Progenitor cell of endocrine pancreas (in vitro differentiated cells): Measurements from ENCODE around the gene SPRING1. TPM values are rescaled to one million over a fixed set of nuclear protein-coding genes. Genes with fewer than 3 reads are reported as not detected.

ENCODE experiments used
- DNase-seq: peaks from one replicate; pipeline ENCODE4 v3.0.0; 2021; ENCODE audit warnings: low spot score; ENCODE audit not compliant: unreplicated experiment
- H3K27ac Mint-ChIP-seq: 2 replicates; pipeline ENCODE4 v1.8.0; 2021; ENCODE audit warnings: mild to moderate bottlenecking, moderate library complexity, mixed read lengths
- H3K27me3 Mint-ChIP-seq: 2 replicates; pipeline ENCODE4 v1.8.0; 2021; ENCODE audit warnings: mixed read lengths
- H3K36me3 Mint-ChIP-seq: 2 replicates; pipeline ENCODE4 v1.8.0; 2022; ENCODE audit warnings: mixed read lengths; ENCODE audit not compliant: insufficient read depth
- H3K4me1 Mint-ChIP-seq: 2 replicates; pipeline ENCODE4 v1.8.0; 2021; ENCODE audit warnings: low read depth, mixed read lengths
- H3K4me3 Mint-ChIP-seq: 2 replicates; pipeline ENCODE4 v1.8.0; 2021; ENCODE audit warnings: low read depth, mild to moderate bottlenecking, moderate library complexity, mixed read lengths
- H3K9me3 Mint-ChIP-seq: 2 replicates; pipeline ENCODE4 v1.8.0; 2021; ENCODE audit warnings: low read depth, mixed read lengths
- total RNA-seq: library from RNA; stranded (reverse); gene quantifications from 2 replicates; pipeline ENCODE4 v1.2.1, GENCODE V29; 2021
- TF ChIP-seq, protein P1 (sequence below): fragments of 200-600 bp; sonication (generic); IDR thresholded peaks from one replicate; pipeline ENCODE4 v1.5.0; 2021; ENCODE audit warnings: antibody characterized with exemption, mild to moderate bottlenecking; ENCODE audit not compliant: unreplicated experiment

SPRING1 gene
- total RNA-seq, 1 donor from 2014 or later, result 64.4 TPM

DNA sequence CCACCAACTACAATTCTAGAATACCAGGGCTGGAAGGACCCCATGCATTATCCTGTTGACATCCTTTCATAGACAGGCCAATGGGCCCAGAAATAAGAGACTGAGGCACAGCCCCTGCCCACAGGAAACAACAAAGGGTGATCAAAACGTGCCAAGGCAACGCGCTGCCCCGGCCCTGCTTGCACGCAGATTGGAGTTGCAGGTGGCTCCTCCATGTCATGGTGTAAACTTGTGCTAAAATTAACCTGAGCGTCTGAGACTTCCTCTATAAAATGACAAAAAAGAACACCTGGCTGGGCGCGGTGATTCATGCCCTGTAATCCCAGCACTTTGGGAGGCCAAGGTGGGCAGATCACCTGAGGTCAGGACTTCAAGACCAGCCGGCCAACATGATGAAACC lies 30.1 kb downstream of the SPRING1 start:
- Mint-ChIP-seq H3K9me3 (no peaks in the 10 kb centered on the region), H3K27me3 (peaks cover 16% of the 10 kb centered on the region), H3K36me3 (peaks cover 4% of the 10 kb centered on the region), H3K4me3 (no peak overlapping the region), H3K27ac (no peak overlapping the region), H3K4me1 (peaks cover 19% of the 10 kb centered on the region)
- TF ChIP-seq, protein P1, sequence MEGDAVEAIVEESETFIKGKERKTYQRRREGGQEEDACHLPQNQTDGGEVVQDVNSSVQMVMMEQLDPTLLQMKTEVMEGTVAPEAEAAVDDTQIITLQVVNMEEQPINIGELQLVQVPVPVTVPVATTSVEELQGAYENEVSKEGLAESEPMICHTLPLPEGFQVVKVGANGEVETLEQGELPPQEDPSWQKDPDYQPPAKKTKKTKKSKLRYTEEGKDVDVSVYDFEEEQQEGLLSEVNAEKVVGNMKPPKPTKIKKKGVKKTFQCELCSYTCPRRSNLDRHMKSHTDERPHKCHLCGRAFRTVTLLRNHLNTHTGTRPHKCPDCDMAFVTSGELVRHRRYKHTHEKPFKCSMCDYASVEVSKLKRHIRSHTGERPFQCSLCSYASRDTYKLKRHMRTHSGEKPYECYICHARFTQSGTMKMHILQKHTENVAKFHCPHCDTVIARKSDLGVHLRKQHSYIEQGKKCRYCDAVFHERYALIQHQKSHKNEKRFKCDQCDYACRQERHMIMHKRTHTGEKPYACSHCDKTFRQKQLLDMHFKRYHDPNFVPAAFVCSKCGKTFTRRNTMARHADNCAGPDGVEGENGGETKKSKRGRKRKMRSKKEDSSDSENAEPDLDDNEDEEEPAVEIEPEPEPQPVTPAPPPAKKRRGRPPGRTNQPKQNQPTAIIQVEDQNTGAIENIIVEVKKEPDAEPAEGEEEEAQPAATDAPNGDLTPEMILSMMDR, result no peak
- DNase-seq, result no peak

DNA sequence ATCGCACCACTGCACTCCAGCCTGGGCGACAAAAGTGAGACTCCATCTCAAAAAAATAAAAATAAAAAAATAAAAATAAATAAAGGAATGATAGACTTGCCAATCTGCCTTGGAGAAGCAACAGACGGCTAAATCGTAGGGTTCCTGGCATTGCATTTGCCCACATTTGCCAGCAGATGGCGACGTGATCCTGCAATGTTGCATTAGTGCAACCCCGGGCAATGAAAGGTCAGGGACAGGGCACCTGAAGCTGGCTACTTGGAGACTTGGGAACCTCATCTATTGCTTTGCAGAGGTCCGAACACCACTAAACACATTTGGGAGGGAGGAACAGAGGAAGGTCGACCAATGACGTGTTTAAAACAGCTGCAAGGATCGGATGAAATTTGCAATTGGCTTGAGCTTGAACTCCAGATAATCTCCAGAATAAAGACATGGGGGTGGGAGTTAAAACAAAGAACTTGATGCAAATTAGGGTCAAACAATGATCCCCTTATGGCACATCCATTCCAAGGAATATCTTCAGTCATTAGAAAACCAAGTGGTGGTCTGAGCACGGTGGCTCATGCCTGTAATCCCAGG lies 34.6 kb downstream of the SPRING1 start:
- no peak overlapping the region for H3K4me3 Mint-ChIP-seq
- TF ChIP-seq, protein P1, result peak; percentile 92
- H3K36me3 Mint-ChIP-seq, result no peaks in the 10 kb centered on the region
- H3K27ac Mint-ChIP-seq, result peak overlapping the region; percentile 5
- no peaks in the 10 kb centered on the region for H3K9me3 Mint-ChIP-seq
- peaks cover 10% of the 10 kb centered on the region for H3K4me1 Mint-ChIP-seq
- no peaks in the 10 kb centered on the region for H3K27me3 Mint-ChIP-seq
- peak; percentile 61 for DNase-seq

DNA sequence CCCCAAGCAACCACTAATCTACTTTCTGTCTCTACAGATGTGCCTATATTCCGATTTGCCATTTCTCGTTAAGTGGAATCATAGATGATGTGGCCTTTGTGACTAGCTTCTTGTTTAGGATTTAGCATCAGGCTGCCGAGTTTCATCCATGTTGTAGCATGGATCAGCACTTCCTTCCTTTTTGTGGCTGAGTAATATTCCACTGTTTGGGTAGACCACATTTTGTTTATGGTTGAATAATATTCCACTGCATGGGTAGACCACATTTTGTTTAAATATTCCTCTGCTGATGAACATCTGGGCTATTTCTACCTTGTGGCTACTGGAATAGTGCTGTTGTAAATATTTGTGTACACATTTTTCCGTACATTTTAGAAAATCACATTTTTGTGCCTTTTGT lies 36.4 kb downstream of the SPRING1 start:
- no peak overlapping the region for H3K4me3 Mint-ChIP-seq
- H3K9me3 Mint-ChIP-seq, result no peaks in the 10 kb centered on the region
- peaks cover 21% of the 10 kb centered on the region for H3K4me1 Mint-ChIP-seq
- no peak for DNase-seq
- peaks cover 1% of the 10 kb centered on the region for H3K27me3 Mint-ChIP-seq
- H3K36me3 Mint-ChIP-seq, result no peaks in the 10 kb centered on the region
- TF ChIP-seq, protein P1, result no peak
- no peak overlapping the region for H3K27ac Mint-ChIP-seq

DNA sequence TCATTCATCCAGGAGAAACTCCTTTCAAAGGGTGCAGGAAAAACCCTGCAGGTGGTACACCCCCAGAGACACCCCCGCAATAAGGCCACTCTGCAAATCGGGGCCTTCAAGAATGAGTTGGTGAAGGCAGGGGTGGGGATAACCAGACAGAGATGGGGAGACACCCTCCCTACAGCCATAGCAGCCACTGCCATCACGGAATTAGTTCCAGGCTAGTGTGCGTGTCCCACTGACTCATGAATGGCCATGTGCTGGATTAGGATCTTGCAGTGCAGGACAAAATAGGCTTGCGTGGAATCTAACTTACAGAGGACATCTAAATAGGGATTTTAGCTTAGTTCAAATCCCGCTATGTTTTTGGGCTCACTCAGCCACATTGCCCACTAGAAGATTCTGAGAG lies 37.8 kb downstream of the SPRING1 start:
- Mint-ChIP-seq H3K4me1 (peaks cover 27% of the 10 kb centered on the region), H3K27me3 (peaks cover 9% of the 10 kb centered on the region), H3K4me3 (no peak overlapping the region), H3K27ac (no peak overlapping the region), H3K9me3 (no peaks in the 10 kb centered on the region), H3K36me3 (no peaks in the 10 kb centered on the region)
- DNase-seq, result no peak
- TF ChIP-seq, protein P1, result no peak

DNA sequence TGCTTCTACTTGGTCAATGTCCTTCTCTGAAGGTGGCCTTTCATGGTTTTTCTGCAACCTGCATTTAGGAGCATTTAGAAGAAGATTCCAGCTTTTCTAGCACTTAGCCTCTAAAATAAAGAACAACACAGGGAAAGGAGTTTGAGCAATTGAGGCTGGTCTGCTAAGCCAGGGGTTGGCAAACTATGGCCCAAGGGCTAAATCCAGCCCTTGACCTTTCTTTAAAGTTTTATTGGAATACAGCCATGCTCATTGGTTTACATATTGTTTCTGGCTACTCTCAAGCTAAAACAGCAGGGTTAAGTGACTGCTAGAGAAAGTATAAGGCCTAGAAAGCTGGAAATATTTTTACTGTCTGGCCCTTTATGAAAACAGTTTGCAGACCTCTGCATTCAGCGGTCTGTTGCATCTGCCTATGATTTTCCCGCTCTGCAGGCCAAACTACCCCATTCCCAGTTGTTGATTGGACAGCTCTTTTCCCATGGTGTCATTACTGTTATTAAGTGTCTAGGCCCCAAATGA lies 39.3 kb downstream of the SPRING1 start:
- no peak for DNase-seq
- Mint-ChIP-seq H3K9me3 (no peaks in the 10 kb centered on the region), H3K36me3 (no peaks in the 10 kb centered on the region), H3K4me1 (peaks cover 41% of the 10 kb centered on the region), H3K27ac (no peak overlapping the region), H3K4me3 (no peak overlapping the region), H3K27me3 (peaks cover 23% of the 10 kb centered on the region)
- TF ChIP-seq, protein P1, result no peak
